CD8-positive, alpha-beta memory T cell (primary cell): Measurements from ENCODE around the gene CYP3A5. TPM values are rescaled to one million over a fixed set of nuclear protein-coding genes. Genes with fewer than 3 reads are reported as not detected.

Experiments used
- polyA plus RNA-seq: library from polyadenylated mRNA; unstranded; fragments of 300-500 nt; fragmentation: Illumina TruSeq; gene quantifications from one replicate; pipeline ENCODE4 v1.2.3, GENCODE V29; 2021
- total RNA-seq, 2 experiments: library from RNA; stranded (reverse); gene quantifications; one replicate each; pipeline ENCODE4 v1.2.3, GENCODE V29; 2021

Gene CYP3A5
- total and polyA plus RNA-seq, 3 experiments from 2014 or later, result 0.16 TPM; not detected in 2

Other genes starting within 250 kb of the CYP3A5 start
- gene PTCD1, start 241.2 kb downstream of the CYP3A5 start, total RNA-seq, result 10 to 100 TPM in 1 of 2 experiments, 1 to 10 TPM in 1; 8.4 to 11.4 TPM
- 4.5 TPM for gene PTCD1, start 241.2 kb downstream of the CYP3A5 start, polyA plus RNA-seq
- gene CPSF4, start 241.1 kb downstream of the CYP3A5 start, total RNA-seq, result 10 to 100 TPM; 58.7 to 66.6 TPM
- gene CPSF4, start 241.1 kb downstream of the CYP3A5 start, polyA plus RNA-seq, result 22.7 TPM
- gene ATP5MF, start 213.8 kb downstream of the CYP3A5 start, total RNA-seq, result 100 to 1,000 TPM; 438 to 456 TPM
- 439 TPM for gene ATP5MF, start 213.8 kb downstream of the CYP3A5 start, polyA plus RNA-seq
- 10 to 100 TPM; 12.3 to 12.5 TPM for gene ZNF789, start 207.1 kb downstream of the CYP3A5 start, total RNA-seq
- 6.1 TPM for gene ZNF789, start 207.1 kb downstream of the CYP3A5 start, polyA plus RNA-seq
- gene ZNF394, start 179.7 kb downstream of the CYP3A5 start, total RNA-seq, result 10 to 100 TPM; 34.1 to 35.0 TPM
- gene ZNF394, start 179.7 kb downstream of the CYP3A5 start, polyA plus RNA-seq, result 65.6 TPM
- gene ZKSCAN5, start 175.3 kb downstream of the CYP3A5 start, total RNA-seq, result 1 to 10 TPM; 8.4 TPM
- gene ZKSCAN5, start 175.3 kb downstream of the CYP3A5 start, polyA plus RNA-seq, result 5.0 TPM
- gene FAM200A, start 127.9 kb downstream of the CYP3A5 start, total RNA-seq, result 1 to 10 TPM; 7.9 to 8.4 TPM
- 7.6 TPM for gene FAM200A, start 127.9 kb downstream of the CYP3A5 start, polyA plus RNA-seq
- gene ZNF655, start 121.4 kb downstream of the CYP3A5 start, total RNA-seq, result 10 to 100 TPM; 55.8 to 58.2 TPM
- 91.6 TPM for gene ZNF655, start 121.4 kb downstream of the CYP3A5 start, polyA plus RNA-seq
- gene TMEM225B, start 81.7 kb downstream of the CYP3A5 start, total RNA-seq, result under 1 TPM; 0.55 to 0.70 TPM
- gene TMEM225B, start 81.7 kb downstream of the CYP3A5 start, polyA plus RNA-seq, result 1.5 TPM
- 10 to 100 TPM; 26.6 to 27.8 TPM for gene ZSCAN25, start 63.0 kb downstream of the CYP3A5 start, total RNA-seq
- 13.0 TPM for gene ZSCAN25, start 63.0 kb downstream of the CYP3A5 start, polyA plus RNA-seq
- not detected for gene CYP3A7, start 55.2 kb upstream of the CYP3A5 start, total RNA-seq
- not detected for gene CYP3A7, start 55.2 kb upstream of the CYP3A5 start, polyA plus RNA-seq
- gene CYP3A4, start 104.2 kb upstream of the CYP3A5 start, total RNA-seq, result not detected
- gene CYP3A4, start 104.2 kb upstream of the CYP3A5 start, polyA plus RNA-seq, result not detected
- gene CYP3A43, start 148.0 kb upstream of the CYP3A5 start, total RNA-seq, result not detected
- not detected for gene CYP3A43, start 148.0 kb upstream of the CYP3A5 start, polyA plus RNA-seq
- gene OR2AE1, start 197.0 kb upstream of the CYP3A5 start, total RNA-seq, result under 1 TPM in 1 of 2 experiments, not detected in 1; 0.26 TPM
- gene OR2AE1, start 197.0 kb upstream of the CYP3A5 start, polyA plus RNA-seq, result not detected
- 10 to 100 TPM; 30.0 to 31.0 TPM for gene TRIM4, start 239.5 kb upstream of the CYP3A5 start, total RNA-seq
- 25.8 TPM for gene TRIM4, start 239.5 kb upstream of the CYP3A5 start, polyA plus RNA-seq
- under 1 TPM in 1 of 2 experiments, not detected in 1; 0.20 TPM for gene GJC3, start 249.6 kb upstream of the CYP3A5 start, total RNA-seq
- gene GJC3, start 249.6 kb upstream of the CYP3A5 start, polyA plus RNA-seq, result not detected